HFF-Myc (cell line): Measurements from ENCODE around the gene ABL2.

Experiments used
- DNase-seq: peaks from one replicate; pipeline ENCODE4 v3.0.0-alpha.2; 2011; ENCODE audit warnings: low read depth; ENCODE audit errors: extremely low read depth
- H3K4me3 ChIP-seq: replicated peaks from 2 replicates; pipeline ENCODE4 v1.5.1; 2011; ENCODE audit warnings: low read depth, mild to moderate bottlenecking, control low read depth, low read length
- TF ChIP-seq, protein P1 (sequence below): IDR thresholded peaks from 2 replicates; pipeline ENCODE4 v1.5.1; 2012; ENCODE audit warnings: mild to moderate bottlenecking, low read depth, low read length, control low read depth; ENCODE audit errors: missing control alignments

Gene ABL2

DNA sequence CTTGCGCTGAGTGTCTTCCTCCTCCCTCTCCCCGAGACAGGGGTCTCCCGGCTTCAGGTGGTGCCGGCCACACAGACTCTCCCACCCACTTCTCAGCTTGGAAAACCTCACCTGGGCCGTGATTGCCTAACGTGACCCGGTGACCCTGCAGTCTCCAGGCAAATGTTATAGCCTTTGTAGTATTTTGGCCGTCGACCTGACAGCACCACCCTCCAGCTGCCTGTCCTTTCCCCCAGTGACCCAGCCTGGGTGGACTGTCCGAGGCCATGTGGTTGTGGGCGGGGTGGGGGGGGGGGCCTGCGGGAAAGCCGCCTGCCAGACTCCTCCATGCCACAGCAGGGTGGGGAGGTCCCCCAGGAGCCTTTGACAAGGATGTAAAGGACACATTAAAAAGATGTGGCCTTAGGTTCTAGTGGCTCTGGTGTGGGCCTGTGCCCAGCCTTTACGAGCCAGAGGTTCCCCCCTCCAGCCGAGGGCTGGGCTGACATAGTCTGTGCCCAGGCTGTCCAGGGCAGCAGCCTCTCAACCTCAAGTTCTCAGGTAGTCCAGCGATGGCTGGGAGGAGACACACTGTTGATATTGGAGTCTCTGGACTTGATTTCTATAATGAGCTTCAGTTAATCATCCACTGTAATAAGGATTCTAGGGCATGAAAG, 139.5 kb downstream of the ABL2 start:
- DNase-seq = no peak
- no peak overlapping the region for H3K4me3 ChIP-seq
- TF ChIP-seq, protein P1, sequence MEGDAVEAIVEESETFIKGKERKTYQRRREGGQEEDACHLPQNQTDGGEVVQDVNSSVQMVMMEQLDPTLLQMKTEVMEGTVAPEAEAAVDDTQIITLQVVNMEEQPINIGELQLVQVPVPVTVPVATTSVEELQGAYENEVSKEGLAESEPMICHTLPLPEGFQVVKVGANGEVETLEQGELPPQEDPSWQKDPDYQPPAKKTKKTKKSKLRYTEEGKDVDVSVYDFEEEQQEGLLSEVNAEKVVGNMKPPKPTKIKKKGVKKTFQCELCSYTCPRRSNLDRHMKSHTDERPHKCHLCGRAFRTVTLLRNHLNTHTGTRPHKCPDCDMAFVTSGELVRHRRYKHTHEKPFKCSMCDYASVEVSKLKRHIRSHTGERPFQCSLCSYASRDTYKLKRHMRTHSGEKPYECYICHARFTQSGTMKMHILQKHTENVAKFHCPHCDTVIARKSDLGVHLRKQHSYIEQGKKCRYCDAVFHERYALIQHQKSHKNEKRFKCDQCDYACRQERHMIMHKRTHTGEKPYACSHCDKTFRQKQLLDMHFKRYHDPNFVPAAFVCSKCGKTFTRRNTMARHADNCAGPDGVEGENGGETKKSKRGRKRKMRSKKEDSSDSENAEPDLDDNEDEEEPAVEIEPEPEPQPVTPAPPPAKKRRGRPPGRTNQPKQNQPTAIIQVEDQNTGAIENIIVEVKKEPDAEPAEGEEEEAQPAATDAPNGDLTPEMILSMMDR = no peak

DNA sequence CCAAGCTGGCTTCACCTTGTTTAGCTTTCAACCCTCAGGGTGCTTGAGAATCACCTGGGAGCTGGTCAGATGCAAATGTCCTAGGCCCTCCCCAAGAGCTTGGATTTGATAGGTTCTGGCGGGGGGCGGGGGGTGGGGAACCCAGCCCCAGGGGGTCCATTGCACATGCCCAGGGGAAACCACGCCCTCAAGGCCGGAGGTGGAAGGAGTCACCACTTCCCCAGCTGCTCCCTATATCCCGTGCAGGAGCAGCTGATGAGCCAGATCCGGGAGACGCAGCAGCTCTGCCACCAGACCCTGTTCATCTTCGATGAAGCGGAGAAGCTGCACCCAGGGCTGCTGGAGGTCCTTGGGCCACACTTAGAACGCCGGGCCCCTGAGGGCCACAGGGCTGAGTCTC, 141.8 kb downstream of the ABL2 start:
- no peak for DNase-seq
- TF ChIP-seq, protein P1 = no peak
- H3K4me3 ChIP-seq = no peak overlapping the region

DNA sequence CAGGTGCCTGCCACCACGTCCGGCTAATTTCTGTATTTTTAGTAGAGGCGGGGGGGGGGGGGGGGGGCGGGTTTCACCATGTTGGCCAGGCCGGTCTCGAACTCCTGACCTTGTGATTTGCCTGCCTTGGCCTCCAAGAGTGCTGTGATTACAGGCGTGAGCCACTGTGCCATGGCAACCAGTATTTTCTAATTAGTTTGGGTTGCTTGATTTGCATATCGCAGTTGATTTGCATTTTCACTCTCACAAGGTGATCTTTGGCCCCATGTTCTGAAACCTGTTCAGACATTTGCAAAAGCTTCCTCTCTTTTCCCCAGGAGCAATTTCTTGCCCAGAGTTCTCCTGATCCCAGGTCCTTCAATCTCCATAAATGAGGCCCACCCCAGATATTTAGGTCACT, 145.9 kb downstream of the ABL2 start:
- TF ChIP-seq, protein P1 = no peak
- no peak for DNase-seq
- H3K4me3 ChIP-seq = peak overlapping the region; percentile 89

DNA sequence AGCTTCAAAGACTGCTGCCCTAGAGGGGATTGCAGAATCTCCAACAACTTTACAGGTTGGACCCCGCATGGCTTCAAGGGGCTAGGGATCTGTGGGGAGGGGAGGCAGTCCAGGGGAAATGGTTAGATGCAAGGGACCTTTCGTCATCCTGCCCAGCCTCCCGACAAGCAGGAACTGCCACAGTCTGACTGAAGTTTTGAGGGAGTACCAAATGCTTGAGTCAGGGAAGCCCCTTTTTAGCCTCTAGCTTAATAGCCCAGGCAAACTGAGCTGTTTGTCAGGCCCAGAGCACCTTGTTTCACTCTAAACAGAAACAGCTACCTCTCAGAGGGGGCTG, 146.5 kb downstream of the ABL2 start:
- DNase-seq = no peak
- TF ChIP-seq, protein P1 = no peak
- peak overlapping the region; percentile 89 for H3K4me3 ChIP-seq

DNA sequence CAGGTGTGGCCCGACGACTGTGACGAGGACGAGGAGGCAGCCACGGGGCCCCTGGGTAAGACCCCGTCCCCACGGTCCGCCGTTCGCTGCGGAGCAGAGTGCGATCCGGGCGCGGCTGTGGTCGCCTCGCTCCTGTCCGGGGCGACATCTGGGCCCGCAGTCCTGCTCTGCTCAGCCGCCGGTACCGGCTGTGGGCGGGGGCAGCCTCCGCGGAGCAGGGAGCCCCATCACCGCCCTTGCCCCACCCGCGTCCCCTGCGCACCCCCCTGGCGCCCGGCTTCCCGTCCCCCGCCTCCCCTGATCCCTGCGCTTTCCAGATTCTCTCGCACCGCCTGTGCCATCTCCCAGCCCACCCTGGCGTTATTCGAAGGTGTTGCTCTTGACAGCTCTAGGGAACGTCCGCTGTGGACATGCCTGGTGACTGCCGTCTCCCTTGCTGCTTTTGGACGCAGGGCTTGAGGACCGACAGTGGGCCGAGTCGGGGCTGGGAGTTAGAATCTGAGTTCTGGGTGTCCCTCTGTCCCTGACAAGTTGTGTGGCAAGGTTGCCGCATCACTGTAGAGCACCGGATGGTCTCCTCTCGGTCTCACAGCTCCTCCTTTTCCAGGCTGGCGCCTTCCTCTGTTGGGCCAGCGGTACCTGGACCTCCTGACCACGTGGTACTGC, 147.0 kb downstream of the ABL2 start:
- DNase-seq = no peak

DNA sequence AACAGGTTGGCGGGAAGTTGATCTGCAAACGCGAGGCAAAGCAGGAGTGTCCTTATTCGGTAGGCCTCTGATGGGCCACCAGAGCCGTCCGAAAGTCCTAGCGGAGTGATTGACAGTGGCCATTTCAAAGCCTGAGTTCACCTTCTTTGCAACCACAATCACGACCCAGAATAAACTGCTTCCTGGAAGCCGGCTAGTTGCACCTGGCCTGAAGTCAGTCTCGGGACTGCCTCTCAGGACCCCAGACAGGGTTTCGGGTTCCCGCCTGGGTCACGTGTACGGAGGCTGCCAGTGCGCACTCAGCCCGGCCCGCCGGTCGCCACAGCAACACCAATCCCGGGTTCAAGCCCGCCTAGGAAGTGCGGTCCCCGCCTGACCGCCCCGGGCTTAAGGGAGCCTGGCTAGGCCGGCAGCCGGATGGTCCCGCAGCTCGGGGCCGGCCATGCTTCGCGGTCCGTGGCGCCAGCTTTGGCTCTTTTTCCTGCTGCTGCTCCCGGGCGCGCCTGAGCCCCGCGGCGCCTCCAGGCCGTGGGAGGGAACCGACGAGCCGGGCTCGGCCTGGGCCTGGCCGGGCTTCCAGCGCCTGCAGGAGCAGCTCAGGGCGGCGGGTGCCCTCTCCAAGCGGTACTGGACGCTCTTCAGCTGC, 147.7 kb downstream of the ABL2 start, which contains the start of gene TOR3A:
Gene TOR3A, plus strand, starts transcription at position 384 of the 646 bp plus-strand sequence. Its CDS starts 59 bp downstream, at position 443.
- TF ChIP-seq, protein P1 = no peak
- peak within 1 kb of the TSS; percentile 89 for H3K4me3 ChIP-seq

More for the DNA sequence above, 147.0 kb downstream of the ABL2 start:
- peak overlapping the region; percentile 89 for H3K4me3 ChIP-seq
- TF ChIP-seq, protein P1 = no peak

More for the DNA sequence above, 147.7 kb downstream of the ABL2 start, which contains the start of gene TOR3A:
- DNase-seq = peak; percentile 64
